GM21360 (cell line): ENCODE results near the gene ISY1.
"Not testable (repeated sequence)": the region's sequence is repeated elsewhere in the genome, so short reads cannot be mapped to it uniquely, and the experiment has no call there.

Experiments used
- ATAC-seq: cut with Tn5 transposase; IDR thresholded peaks from one replicate; pipeline ENCODE4 v1.9.1; 2021; ENCODE audit warnings: mild to moderate bottlenecking, moderate library complexity; ENCODE audit not compliant: unreplicated experiment

Gene ISY1

DNA sequence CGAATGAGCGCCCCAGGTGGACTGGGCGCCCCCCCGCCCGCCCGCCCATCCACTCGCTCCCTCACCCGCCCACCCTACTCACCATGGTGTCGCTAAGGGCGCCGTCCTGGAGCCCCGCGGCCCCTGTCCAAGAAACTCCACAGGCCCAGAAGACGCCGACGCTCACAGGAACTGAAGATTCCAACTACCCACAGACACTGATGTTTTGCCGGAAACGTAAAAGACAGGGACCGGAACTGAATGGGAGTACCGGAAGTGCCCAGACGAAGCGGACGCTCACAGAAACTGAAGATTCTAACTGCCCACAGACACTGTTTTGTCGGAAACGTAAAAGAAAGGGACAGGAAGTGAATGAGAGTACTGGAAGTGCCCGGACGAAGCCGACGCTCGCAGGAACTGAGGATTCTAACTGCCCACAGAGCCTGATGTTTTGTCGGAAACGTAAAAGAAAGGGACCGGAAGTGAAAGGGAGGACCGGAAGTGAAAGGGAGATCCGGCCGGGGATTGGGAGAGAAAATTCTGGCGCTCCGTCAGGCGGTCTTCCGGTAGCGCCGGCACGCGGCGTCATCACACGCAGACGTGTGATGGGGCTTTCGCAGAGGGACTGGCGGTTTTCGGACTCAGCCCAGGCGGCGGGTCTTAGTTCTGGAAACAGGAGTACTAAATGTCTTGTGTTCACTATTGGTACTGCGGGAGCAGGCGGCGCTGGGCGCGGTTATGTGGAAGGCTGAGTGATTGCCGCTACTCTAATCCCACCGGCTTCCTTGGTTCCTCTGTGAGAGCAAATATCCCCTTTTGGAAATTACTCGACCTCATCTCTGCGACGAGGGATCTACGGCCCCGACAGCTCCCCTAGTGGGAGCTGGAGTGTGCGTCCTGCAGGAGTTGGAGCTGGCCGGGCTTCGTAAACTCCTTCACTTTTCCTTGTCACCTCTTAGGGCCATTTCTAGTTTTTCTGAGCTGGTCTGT, at the start of gene ISY1:
TSS of gene ISY1 (minus strand) at position 173 of the 969 bp plus-strand sequence. CDS start at position 85, 88 bp downstream.
- peak; percentile 67 for ATAC-seq

GRCh38 chr3:129207479-129207878, 46.6 kb upstream of the ISY1 start:
- no peak for ATAC-seq

DNA sequence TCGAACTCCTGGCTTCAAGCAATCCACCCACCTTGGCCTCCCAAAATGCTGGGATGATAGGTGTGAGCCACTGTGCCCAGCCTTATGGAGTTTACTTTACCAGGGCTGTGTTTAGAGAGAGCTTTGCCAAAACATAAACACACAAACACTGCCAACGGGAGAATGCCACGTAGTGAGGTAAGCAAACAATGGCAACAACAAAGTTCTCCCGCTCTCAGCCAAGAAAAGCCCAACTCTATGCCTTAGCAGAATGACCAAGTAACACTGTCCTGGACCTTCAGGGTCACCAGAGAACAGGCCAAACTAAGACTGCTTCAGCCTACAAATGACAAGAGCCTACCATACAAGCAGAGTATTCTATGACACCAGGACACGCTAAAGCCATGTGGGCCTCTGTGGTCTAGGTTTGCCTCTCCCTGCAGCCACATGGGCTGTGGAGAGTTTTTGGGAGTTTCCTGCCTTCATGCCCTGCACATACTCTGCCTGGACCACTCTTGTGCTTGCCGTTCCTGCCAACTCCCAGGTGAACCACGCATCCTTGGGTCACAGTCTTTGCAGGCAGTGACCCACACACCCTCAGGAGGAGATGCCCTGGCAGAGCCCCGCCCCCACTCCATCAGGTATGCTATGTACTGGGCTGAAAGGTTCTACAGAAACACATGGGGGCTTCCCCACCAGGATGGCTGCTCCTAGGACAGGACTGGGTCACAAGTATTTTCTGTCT, 44.4 kb upstream of the ISY1 start:
- no peak for ATAC-seq

GRCh38 chr3:129204473-129204872, 43.6 kb upstream of the ISY1 start:
- ATAC-seq = no peak

DNA sequence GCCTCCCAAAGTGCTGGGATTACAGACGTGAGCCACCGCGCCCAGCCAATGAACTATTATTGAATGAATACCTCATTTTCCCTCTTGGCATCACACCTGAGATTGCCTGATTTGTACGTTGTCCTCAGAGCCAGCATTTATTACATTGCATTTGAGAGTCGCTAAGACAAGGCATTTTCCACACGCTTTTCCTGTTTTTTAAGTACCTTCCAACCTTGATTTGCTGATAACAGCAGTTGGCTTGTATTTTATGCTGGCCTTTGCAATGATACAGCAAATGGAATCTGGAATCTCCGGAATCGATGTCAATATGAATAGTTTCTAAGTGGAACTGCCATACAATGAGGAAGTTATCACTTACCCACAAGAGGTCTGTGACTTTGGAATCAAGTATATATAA, 38.5 kb upstream of the ISY1 start:
- no peak for ATAC-seq

DNA sequence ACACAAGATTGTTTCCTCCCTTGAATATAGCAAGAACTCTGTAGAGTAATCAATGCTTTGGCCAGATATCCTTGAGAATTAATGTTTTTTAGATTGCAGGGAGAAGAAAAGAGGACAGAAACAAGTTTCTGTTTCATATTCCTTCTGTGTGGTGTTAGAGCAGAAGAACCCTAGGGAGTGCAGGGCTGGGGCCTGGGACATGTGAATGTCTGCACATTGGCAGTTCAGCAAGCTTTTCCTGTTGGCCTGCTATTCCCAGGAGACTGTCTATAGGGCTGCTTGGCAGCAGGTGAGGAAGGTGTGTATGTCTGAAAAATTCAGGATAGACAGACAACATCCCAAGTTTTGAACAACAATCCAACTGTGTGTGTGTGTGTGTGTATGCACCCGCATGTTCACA, 36.5 kb upstream of the ISY1 start:
- ATAC-seq = no peak

DNA sequence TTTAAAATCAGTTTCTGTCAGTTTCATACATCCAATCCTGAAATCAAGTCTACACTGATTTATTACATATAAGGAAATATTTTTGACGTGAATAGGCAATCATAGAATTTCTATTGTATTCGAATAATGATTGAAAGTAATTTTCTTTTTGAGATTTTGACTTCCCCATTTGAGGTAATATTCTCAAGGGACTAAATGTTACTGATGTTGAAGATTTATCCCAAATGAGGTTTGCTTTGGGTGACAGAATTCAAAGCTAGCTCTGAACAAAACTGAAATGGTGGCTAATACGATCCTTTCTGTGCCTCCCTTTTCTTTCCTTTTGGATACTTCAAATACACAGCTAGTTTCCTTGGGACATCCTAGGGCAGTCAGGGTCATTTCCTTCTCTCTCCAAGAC, 35.7 kb upstream of the ISY1 start:
- ATAC-seq = no peak

- ATAC-seq = no peak
Observed at GRCh38 chr3:129195731-129196256, 34.9 kb upstream of the ISY1 start.

GRCh38 chr3:129189793-129190192, 28.9 kb upstream of the ISY1 start:
- not testable (repeated sequence) for ATAC-seq

DNA sequence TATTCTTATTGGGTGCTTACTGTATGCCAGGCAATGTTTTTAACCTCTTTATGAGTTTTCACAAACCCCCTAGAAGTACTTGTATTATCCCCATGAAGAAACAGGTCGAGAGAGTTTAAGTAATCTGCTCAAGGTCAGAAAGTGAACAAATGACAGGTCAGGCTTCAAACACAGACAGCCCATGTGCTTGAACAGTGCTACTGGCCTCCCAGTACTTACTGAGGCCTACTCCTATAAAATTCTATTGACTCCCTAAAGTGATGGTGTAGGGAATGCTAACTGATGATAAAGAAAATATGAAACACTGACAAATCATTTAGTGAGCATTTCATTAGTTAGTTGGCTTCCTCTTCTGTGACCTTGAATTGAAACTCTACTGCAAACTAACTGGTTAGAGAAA, 27.0 kb upstream of the ISY1 start:
- no peak for ATAC-seq

GRCh38 chr3:129185783-129186182, 24.9 kb upstream of the ISY1 start:
- ATAC-seq = no peak

- not testable (repeated sequence) for ATAC-seq
Observed at GRCh38 chr3:129184784-129185542, 24.1 kb upstream of the ISY1 start.

DNA sequence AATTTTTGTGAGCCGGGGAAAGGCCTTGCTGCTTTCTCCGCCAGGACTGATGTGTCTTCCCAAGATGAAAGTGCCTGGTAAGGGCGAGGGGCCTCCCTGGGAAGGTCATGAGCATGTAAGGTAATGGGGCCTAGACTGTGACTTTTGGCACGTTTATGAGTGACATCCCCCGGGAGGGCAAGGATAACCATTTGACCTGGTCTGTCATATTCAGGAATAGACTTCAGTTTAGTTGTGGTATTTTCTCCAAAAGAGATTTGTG, 23.5 kb upstream of the ISY1 start:
- peak; percentile 5 for ATAC-seq

DNA sequence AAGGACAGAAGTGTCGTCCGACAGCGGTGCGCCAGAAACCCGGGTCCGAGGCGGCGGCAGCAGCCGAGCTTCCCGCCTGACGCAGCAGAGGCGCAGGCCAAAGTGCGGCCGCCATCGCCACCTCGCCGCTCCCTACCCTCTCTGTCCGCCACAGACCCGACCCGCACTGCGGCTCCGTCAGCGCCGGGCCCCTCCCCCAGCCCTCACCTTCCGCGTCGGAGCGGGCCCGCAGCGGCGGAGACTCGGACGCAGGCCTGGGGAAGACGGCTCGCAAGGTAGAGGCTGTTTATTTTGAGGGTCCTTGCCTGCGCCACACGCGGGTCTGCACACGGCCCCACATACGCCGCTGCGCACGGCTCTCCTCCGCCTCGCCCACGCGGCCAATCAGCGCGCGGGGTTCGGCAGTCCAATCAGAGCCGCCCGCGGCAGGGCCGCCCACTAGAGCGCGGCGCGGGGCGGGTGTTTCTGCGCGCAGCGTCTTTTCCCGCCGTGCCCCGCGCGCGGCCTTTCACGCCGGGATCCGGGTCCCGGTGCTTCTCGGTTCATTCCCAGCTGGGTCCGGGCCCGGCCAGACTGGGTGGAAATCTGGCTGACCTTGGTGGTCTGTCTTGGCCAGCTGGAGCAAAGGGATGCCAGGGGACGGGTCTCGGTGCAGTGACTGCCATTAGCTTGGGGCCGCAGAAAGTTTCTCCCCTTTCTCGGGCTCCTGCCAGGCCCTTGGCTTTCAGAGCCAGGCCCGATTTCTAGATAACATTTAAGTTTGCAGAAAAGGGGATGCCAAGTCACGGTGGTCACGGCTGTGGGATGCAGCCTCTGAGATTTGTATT, 22.9 kb upstream of the ISY1 start, which contains the start of gene CNBP:
TSS of gene CNBP (minus strand) at position 328 of the 827 bp plus-strand sequence. CDS start 12,139 bp downstream, outside the sequence.
- peak; percentile 90 for ATAC-seq

- no peak for ATAC-seq
Observed at GRCh38 chr3:129182390-129183185, 21.7 kb upstream of the ISY1 start.

GRCh38 chr3:129181819-129182218, 21.0 kb upstream of the ISY1 start:
- ATAC-seq = no peak

DNA sequence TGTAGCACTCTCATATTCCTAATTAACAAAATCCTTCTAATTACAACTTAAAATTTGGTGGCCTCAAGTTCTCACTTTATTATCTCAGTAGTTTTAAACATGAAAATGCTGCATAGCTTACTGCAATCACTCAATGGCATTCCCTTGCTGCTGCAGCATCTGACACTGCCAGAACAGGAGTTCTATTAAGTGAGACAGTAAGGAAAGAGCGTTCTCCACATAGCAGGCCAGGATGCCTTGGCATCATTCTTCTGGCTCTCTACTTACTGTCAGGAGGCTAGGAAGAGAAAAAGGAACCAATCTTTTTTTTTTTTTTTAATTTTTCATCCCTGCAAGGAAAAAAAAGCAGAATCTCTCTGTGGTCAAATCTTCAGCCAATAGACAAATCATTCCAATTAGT, 19.6 kb upstream of the ISY1 start:
- ATAC-seq = no peak

DNA sequence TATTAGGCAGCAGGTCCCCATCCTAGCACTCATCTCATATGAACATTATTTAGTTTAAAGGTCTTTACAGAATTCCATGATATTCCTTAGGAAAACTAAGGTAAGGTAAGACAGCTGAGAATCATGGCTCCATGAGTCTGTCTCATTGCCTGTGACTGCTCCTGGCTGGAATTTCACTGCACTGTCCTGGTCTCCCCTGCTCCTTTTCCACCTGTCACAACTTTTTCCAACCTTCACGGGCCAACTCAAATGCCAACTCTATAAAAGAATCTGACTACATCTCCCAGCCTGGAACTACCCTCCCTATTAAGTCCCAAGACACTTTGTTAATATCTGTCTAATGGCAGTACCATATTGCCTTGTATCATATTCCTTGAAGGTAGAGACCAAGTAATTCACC, 15.2 kb upstream of the ISY1 start:
- no peak for ATAC-seq

DNA sequence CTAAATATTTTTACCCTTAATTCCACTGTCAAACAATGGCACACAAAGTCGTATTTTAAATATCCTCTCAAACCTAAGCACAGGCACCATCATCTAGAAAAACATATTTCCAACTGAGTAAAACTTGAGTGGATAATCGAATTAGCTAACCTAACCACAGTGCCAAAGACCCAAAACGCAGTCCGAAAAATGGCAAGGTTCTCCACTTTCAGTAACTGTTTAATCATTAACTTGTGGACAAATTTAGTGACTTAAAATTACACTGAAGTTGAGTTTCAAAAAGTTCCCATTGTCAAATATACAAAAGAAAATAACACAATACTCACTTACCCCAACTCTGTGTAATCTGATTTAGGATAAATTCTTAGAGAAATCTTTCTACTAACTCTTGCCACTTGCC, 12.9 kb upstream of the ISY1 start:
- ATAC-seq = no peak
